Skeletal muscle tissue (tissue), 4 donors: ENCODE data around the gene IGHMBP2. TPM values are rescaled to one million over a fixed set of nuclear protein-coding genes. Genes with fewer than 3 reads are reported as not detected.
A peak's percentile ranks its signal among the peaks of the same experiment; 100 is the strongest.
"Not testable (repeated sequence)": the region's sequence is repeated elsewhere in the genome, so short reads cannot be mapped to it uniquely, and the experiment has no call there.

ENCODE experiments used
- H3K27ac ChIP-seq: one replicate; pipeline ENCODE4 v1.7.0; 2013; ENCODE audit warnings: mild to moderate bottlenecking, low read depth, low read length, inconsistent platforms
- H3K27me3 ChIP-seq, 3 donors: one replicate each; pipeline ENCODE4 v1.7.0; 2013; ENCODE audit warnings: low read length in 3 of 3; ENCODE audit not compliant: control insufficient read depth in 3 of 3, insufficient read depth in 3 of 3
- H3K36me3 ChIP-seq, 3 donors: one replicate each; pipeline ENCODE4 v1.7.0; 2013; ENCODE audit warnings: low read length in 3 of 3; ENCODE audit not compliant: control insufficient read depth in 3 of 3, insufficient read depth in 3 of 3
- H3K4me1 ChIP-seq, 3 donors: one replicate each; pipeline ENCODE4 v1.7.0; 2013; ENCODE audit warnings: low read length in 3 of 3, mild to moderate bottlenecking in 3 of 3; ENCODE audit not compliant: control insufficient read depth in 3 of 3, insufficient read depth in 3 of 3
- H3K4me3 ChIP-seq, 3 donors: one replicate each; pipeline ENCODE4 v1.7.0; 2013; ENCODE audit warnings: low read length in 3 of 3
- H3K9ac ChIP-seq, 3 donors: one replicate each; pipeline ENCODE4 v1.7.0; 2013; ENCODE audit warnings: low read length in 3 of 3, mild to moderate bottlenecking in 3 of 3, moderate library complexity in 2 of 3, low read depth in 1 of 3
- H3K9me3 ChIP-seq, 3 donors: one replicate each; pipeline ENCODE4 v1.7.0; 2013; ENCODE audit warnings: low read length in 3 of 3; ENCODE audit not compliant: control insufficient read depth in 3 of 3
- total RNA-seq: library from RNA; depleted of rRNA; stranded (reverse); fragments of >200 nt; gene quantifications from one replicate; pipeline ENCODE4 v1.2.3, GENCODE V29; 2014
- donor health status: Osteomylitis.

Gene IGHMBP2
- total RNA-seq, 1 donor from 2014 or later, result 11.0 TPM

DNA sequence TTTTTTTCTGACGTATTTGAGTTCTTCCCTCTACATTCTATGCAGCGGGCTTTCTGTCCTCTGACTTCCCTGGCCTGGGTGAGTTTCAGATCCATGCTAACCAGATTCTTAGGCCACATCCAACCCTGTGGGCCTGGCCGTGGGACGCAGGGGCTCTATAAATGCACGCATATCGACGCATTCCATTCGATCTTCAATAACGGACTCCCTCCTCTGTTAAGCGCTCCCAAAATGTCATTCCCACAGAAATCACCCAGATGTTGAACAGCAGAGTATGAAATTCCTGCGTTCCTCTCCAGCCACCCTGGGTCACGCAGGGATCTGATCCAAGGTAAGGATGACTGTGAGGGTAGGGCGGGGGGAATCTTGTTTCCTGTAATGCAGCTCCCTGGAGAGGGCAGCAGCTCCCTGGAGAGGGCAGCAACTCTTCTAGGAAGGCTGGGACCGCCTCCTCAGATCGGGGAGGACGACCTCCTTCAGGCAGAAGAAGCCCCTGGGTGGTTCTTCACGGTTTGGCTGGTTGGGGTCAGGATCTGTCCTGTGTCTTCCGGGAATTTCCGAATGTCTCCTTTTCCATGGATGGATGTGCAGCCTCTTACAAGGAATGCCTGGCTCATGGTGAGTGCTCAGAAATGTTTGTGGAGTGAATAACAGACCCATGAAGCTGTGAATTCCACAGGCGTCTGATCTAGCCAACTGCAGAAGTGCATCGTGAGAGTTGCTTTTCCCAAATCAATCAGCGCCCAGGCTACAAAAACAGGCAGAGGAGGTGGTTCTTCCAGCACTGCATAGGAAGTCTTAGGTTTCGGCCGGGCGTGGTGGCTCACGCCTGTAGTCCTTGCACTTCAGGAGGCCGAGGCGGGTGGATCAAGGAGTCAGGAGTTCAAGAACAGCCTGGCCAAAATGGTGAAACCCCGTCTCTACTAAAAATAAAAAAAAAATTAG is 64.9 kb downstream of the IGHMBP2 start:
- Histone ChIP-seq H3K36me3 (no peaks in the 10 kb centered on the region), H3K27ac (no peak overlapping the region), H3K4me1 (no peaks in the 10 kb centered on the region), H3K27me3 (peaks cover 14 to 25% (median 21%) of the 10 kb centered on the region in 3 donors), H3K9me3 (peaks cover 0 to 3% (median 2%) of the 10 kb centered on the region in 3 donors), H3K4me3 (no peak overlapping the region), H3K9ac (no peak overlapping the region)

DNA sequence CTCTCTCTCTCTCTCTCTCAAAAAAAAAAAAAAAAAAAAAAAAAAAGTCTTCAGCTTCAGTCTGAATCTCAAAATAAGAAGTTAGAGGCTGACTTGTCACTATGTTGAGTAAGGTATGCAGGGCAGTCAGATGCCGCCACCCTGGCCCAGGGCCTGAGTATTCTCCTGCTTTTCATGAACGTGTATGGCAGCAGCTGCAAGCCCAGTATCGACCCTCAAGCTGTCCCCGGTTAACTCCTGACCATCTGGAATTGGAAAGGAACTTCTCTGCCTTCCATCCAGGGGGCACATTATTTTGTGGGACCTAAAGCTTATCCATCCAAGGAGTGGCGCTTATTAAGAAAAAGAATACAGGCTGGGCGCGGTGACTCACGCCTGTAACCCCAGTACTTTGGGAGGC is 65.7 kb downstream of the IGHMBP2 start:
- no peaks in the 10 kb centered on the region for H3K9me3 ChIP-seq
- no peaks in the 10 kb centered on the region for H3K4me1 ChIP-seq
- peaks cover 7 to 21% (median 21%) of the 10 kb centered on the region in 3 donors for H3K27me3 ChIP-seq
- no peak overlapping the region for H3K27ac ChIP-seq
- no peak overlapping the region for H3K9ac ChIP-seq
- H3K4me3 ChIP-seq, result no peak overlapping the region
- H3K36me3 ChIP-seq, result no peaks in the 10 kb centered on the region

- peaks cover 0 to 1% (median 0%) of the 10 kb centered on the region in 3 donors for H3K4me1 ChIP-seq
Observed at GRCh38 chr11:68970921-68971636, 67.4 kb downstream of the IGHMBP2 start.

GRCh38 chr11:68973219-68973618 is 69.5 kb downstream of the IGHMBP2 start:
- H3K9ac ChIP-seq, result no peak overlapping the region
- no peaks in the 10 kb centered on the region for H3K36me3 ChIP-seq
- no peak overlapping the region for H3K4me3 ChIP-seq
- H3K9me3 ChIP-seq, result no peaks in the 10 kb centered on the region
- H3K27me3 ChIP-seq, result peaks cover 4 to 12% (median 7%) of the 10 kb centered on the region in 3 donors
- H3K27ac ChIP-seq, result no peak overlapping the region
- peaks cover 0 to 6% (median 2%) of the 10 kb centered on the region in 3 donors for H3K4me1 ChIP-seq

More at GRCh38 chr11:68970921-68971636, 67.4 kb downstream of the IGHMBP2 start:
- Histone ChIP-seq H3K27me3 (peaks cover 6 to 17% (median 15%) of the 10 kb centered on the region in 3 donors), H3K9me3 (no peaks in the 10 kb centered on the region), H3K27ac (no peak overlapping the region), H3K36me3 (no peaks in the 10 kb centered on the region), H3K4me3 (no peak overlapping the region), H3K9ac (no peak overlapping the region)

GRCh38 chr11:68973706-68974105 is 70.0 kb downstream of the IGHMBP2 start:
- Histone ChIP-seq H3K27me3 (peaks cover under 1 to 11% (median 6%) of the 10 kb centered on the region in 3 donors), H3K4me1 (peaks cover under 1 to 10% (median 7%) of the 10 kb centered on the region in 3 donors), H3K9ac (peak overlapping the region in 1 of 3 donors; percentile 2)
- not testable (repeated sequence) for H3K27ac ChIP-seq, H3K4me3 ChIP-seq, H3K9me3 ChIP-seq, H3K36me3 ChIP-seq

DNA sequence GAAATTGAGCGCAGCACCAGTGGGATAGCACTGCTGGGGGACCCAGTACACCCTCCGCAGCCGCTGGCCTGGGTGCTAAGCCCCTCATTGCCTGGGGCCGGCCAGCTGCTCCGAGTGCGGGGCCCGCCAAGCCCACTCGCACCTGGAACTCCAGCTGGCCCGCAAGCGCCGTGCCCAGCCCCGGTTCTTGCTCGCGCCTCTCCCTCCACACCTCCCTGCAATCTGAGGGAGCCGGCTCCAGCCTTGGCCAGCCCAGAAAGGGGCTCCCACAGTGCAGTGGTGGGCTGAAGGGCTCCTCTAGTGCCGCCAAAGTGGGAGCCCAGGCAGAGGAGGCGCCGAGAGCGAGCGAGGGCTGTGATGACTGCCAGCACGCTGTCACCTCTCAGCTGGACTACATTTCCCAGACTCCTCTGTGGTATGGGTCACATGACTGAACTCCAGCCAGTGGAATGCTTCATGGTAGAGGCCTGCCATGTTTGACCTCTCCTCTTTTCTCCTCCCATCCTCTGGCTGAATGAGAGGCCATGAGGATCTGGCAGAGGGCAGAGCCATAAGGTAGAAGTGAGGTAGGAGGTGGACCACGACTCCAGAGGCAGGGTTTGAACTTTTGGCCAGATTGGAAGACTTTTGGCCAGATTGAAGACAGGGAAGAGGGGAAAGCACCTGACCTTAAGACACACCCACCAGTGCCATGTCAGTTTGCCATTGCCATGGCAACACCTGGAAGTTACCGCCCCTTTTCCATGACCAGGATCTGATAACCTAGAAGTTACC is 70.9 kb downstream of the IGHMBP2 start:
- H3K4me1 ChIP-seq, result peaks cover 5 to 16% (median 14%) of the 10 kb centered on the region in 3 donors
- peaks cover 4 to 16% (median 12%) of the 10 kb centered on the region in 3 donors for H3K27me3 ChIP-seq
- H3K36me3 ChIP-seq, result no peaks in the 10 kb centered on the region
- H3K27ac ChIP-seq, result no peak overlapping the region
- no peaks in the 10 kb centered on the region for H3K9me3 ChIP-seq
- H3K9ac ChIP-seq, result no peak overlapping the region
- H3K4me3 ChIP-seq, result no peak overlapping the region

DNA sequence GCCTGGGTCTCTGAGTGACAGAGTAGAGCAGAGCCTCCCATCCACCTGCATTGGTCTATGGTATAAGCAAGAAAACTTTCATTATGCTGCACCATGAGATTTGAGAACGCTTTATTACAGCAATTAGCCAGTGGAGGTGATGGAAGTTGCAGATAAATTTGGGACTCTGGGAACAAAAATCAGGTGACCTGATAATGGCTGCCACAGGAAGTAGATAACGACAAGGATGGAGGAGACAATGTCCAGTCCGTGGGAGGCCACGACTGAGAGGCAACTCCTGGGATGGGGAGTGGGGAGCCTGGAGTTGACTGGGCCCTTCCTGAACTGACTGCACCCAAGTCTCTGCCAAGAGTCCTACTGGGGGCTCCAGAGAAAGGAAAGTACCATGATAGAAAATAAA is 72.4 kb downstream of the IGHMBP2 start:
- no peak overlapping the region for H3K9ac ChIP-seq
- no peak overlapping the region for H3K27ac ChIP-seq
- H3K27me3 ChIP-seq, result peaks cover 8 to 22% (median 17%) of the 10 kb centered on the region in 3 donors
- no peaks in the 10 kb centered on the region for H3K9me3 ChIP-seq
- peaks cover 5 to 16% (median 14%) of the 10 kb centered on the region in 3 donors for H3K4me1 ChIP-seq
- H3K36me3 ChIP-seq, result no peaks in the 10 kb centered on the region
- no peak overlapping the region for H3K4me3 ChIP-seq

GRCh38 chr11:68976563-68976962 is 72.9 kb downstream of the IGHMBP2 start:
- no peak overlapping the region for H3K9ac ChIP-seq
- peaks cover 8 to 21% (median 17%) of the 10 kb centered on the region in 3 donors for H3K27me3 ChIP-seq
- no peaks in the 10 kb centered on the region for H3K36me3 ChIP-seq
- H3K27ac ChIP-seq, result no peak overlapping the region
- no peaks in the 10 kb centered on the region for H3K9me3 ChIP-seq
- no peak overlapping the region for H3K4me3 ChIP-seq
- H3K4me1 ChIP-seq, result peaks cover 5 to 16% (median 14%) of the 10 kb centered on the region in 3 donors

GRCh38 chr11:68977781-68978625 is 74.3 kb downstream of the IGHMBP2 start:
- Histone ChIP-seq H3K36me3 (no peaks in the 10 kb centered on the region), H3K27me3 (peaks cover 8 to 21% (median 17%) of the 10 kb centered on the region in 3 donors), H3K9ac (no peak overlapping the region), H3K4me1 (peaks cover 5 to 16% (median 14%) of the 10 kb centered on the region in 3 donors), H3K27ac (no peak overlapping the region), H3K9me3 (no peaks in the 10 kb centered on the region), H3K4me3 (no peak overlapping the region)
